ENCODE data around the gene PDE4B. TPM values are rescaled to one million over a fixed set of nuclear protein-coding genes. Genes with fewer than 3 reads are reported as not detected.

PDE4B gene
- total RNA-seq, 1 experiment from 2014 or later: not detected

GRCh38 chr1:65995336-65995735 lies 202.6 kb downstream of the PDE4B start:
- ChIA-PET POLR2A (no interaction called here), CTCF (no interaction called here)
- Mint-ChIP-seq H3K27ac (ENCODE audit: unreplicated experiment) (no peak overlapping the region), H3K9me3 (ENCODE audit: unreplicated experiment) (no peaks in the 10 kb centered on the region), H3K27me3 (ENCODE audit: insufficient read depth, unreplicated experiment) (peaks cover 6% of the 10 kb centered on the region), H3K4me1 (ENCODE audit: low read depth, unreplicated experiment) (no peaks in the 10 kb centered on the region), H3K36me3 (ENCODE audit: insufficient read depth, unreplicated experiment) (no peaks in the 10 kb centered on the region), H3K4me3 (ENCODE audit: unreplicated experiment) (no peak overlapping the region)
- Histone ChIP-seq H3K9me3 (no peaks in the 10 kb centered on the region), H3K4me1 (no peaks in the 10 kb centered on the region), H3K4me3 (ENCODE audit: low read depth, low read length) (no peak overlapping the region), H3K27me3 (replicated peaks; ENCODE audit: control insufficient read depth, insufficient read depth, low read length) (no peaks in the 10 kb centered on the region), H3K36me3 (ENCODE audit: control insufficient read depth, insufficient read depth, low read length) (no peaks in the 10 kb centered on the region)
- BruUV-seq (replicated peaks): no TSS peak
- DNase-seq: no peak
- intact Hi-C loops (cut with micrococcal nuclease; ENCODE audit: unreplicated experiment): no loop called here
- no peak for TF ChIP-seq CTCF (IDR thresholded peaks at IDR 0.05; ENCODE audit: insufficient read depth in 1 of 2, low read depth in 1 of 2, low read length in 1 of 2, severe bottlenecking in 1 of 2, unreplicated experiment in 1 of 2)

GRCh38 chr1:65995928-65996327 lies 203.2 kb downstream of the PDE4B start:
- Histone ChIP-seq H3K4me1 (no peaks in the 10 kb centered on the region), H3K4me3 (ENCODE audit: low read depth, low read length) (no peak overlapping the region), H3K9me3 (no peaks in the 10 kb centered on the region), H3K36me3 (ENCODE audit: control insufficient read depth, insufficient read depth, low read length) (no peaks in the 10 kb centered on the region), H3K27me3 (replicated peaks; ENCODE audit: control insufficient read depth, insufficient read depth, low read length) (no peaks in the 10 kb centered on the region)
- H3K9me3 Mint-ChIP-seq (ENCODE audit: unreplicated experiment): no peaks in the 10 kb centered on the region
- no TSS peak for BruUV-seq (replicated peaks)
- H3K4me1 Mint-ChIP-seq (ENCODE audit: low read depth, unreplicated experiment): no peaks in the 10 kb centered on the region
- DNase-seq: no peak
- TF ChIP-seq CTCF (IDR thresholded peaks at IDR 0.05; ENCODE audit: insufficient read depth in 1 of 2, low read depth in 1 of 2, low read length in 1 of 2, severe bottlenecking in 1 of 2, unreplicated experiment in 1 of 2): no peak
- ChIA-PET CTCF (no interaction called here), POLR2A (no interaction called here)
- intact Hi-C loops (cut with micrococcal nuclease; ENCODE audit: unreplicated experiment): no loop called here
- H3K36me3 Mint-ChIP-seq (ENCODE audit: insufficient read depth, unreplicated experiment): no peaks in the 10 kb centered on the region
- H3K27me3 Mint-ChIP-seq (ENCODE audit: insufficient read depth, unreplicated experiment): peaks cover 6% of the 10 kb centered on the region
- no peak overlapping the region for H3K4me3 Mint-ChIP-seq (ENCODE audit: unreplicated experiment)
- H3K27ac Mint-ChIP-seq (ENCODE audit: unreplicated experiment): no peak overlapping the region

- H3K4me3 Mint-ChIP-seq (ENCODE audit: unreplicated experiment): no peak overlapping the region
- no peak overlapping the region for H3K27ac Mint-ChIP-seq (ENCODE audit: unreplicated experiment)
- no peaks in the 10 kb centered on the region for H3K9me3 Mint-ChIP-seq (ENCODE audit: unreplicated experiment)
- no peak for DNase-seq
- Histone ChIP-seq H3K9me3 (no peaks in the 10 kb centered on the region), H3K4me3 (ENCODE audit: low read depth, low read length) (no peak overlapping the region), H3K4me1 (no peaks in the 10 kb centered on the region), H3K27me3 (replicated peaks; ENCODE audit: control insufficient read depth, insufficient read depth, low read length) (no peaks in the 10 kb centered on the region), H3K36me3 (ENCODE audit: control insufficient read depth, insufficient read depth, low read length) (no peaks in the 10 kb centered on the region)
- BruUV-seq (replicated peaks): no TSS peak
- H3K27me3 Mint-ChIP-seq (ENCODE audit: insufficient read depth, unreplicated experiment): peaks cover 6% of the 10 kb centered on the region
- no peak for TF ChIP-seq CTCF (IDR thresholded peaks at IDR 0.05; ENCODE audit: insufficient read depth in 1 of 2, low read depth in 1 of 2, low read length in 1 of 2, severe bottlenecking in 1 of 2, unreplicated experiment in 1 of 2)
- H3K36me3 Mint-ChIP-seq (ENCODE audit: insufficient read depth, unreplicated experiment): no peaks in the 10 kb centered on the region
- CTCF ChIA-PET: no interaction called here
- intact Hi-C loops (cut with micrococcal nuclease; ENCODE audit: unreplicated experiment): no loop called here
- no peaks in the 10 kb centered on the region for H3K4me1 Mint-ChIP-seq (ENCODE audit: low read depth, unreplicated experiment)
- POLR2A ChIA-PET: no interaction called here
Observed at GRCh38 chr1:65997693-65998092, 205.0 kb downstream of the PDE4B start.
